ENCODE results near the gene CLEC7A. TPM values are rescaled to one million over a fixed set of nuclear protein-coding genes. Genes with fewer than 3 reads are reported as not detected.

CLEC7A gene
- total RNA-seq, 1 donor from 2014 or later: not detected

DNA sequence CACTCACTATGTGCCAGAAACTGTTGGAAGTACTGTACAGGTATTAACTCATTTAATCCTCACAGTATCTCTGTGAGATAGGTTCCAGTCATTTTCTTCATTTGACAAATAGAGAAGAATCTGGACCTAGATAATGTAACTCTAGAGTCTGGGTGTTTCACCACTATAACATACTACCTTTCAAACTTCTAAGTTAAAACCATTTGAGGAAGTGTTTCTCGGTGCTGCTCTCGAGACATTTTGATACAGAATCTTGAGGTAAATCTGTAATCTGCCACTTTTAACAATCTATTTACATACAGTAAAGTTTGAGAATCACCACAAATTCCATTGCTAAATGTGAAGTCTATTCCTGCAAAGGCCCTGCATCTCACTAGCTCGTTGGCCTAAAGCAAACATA lies 33.1 kb upstream of the CLEC7A start:
- DNase-seq (ENCODE audit: low read depth, low spot score): no peak
- Mint-ChIP-seq H3K4me3 (no peak overlapping the region), H3K36me3 (ENCODE audit: low read depth) (peaks cover 2% of the 10 kb centered on the region), H3K4me1 (no peaks in the 10 kb centered on the region), H3K27me3 (ENCODE audit: low read depth) (peaks cover 9% of the 10 kb centered on the region), H3K9me3 (peaks cover 3% of the 10 kb centered on the region), H3K27ac (ENCODE audit: unreplicated experiment) (no peak overlapping the region)
- TF ChIP-seq, protein P1, sequence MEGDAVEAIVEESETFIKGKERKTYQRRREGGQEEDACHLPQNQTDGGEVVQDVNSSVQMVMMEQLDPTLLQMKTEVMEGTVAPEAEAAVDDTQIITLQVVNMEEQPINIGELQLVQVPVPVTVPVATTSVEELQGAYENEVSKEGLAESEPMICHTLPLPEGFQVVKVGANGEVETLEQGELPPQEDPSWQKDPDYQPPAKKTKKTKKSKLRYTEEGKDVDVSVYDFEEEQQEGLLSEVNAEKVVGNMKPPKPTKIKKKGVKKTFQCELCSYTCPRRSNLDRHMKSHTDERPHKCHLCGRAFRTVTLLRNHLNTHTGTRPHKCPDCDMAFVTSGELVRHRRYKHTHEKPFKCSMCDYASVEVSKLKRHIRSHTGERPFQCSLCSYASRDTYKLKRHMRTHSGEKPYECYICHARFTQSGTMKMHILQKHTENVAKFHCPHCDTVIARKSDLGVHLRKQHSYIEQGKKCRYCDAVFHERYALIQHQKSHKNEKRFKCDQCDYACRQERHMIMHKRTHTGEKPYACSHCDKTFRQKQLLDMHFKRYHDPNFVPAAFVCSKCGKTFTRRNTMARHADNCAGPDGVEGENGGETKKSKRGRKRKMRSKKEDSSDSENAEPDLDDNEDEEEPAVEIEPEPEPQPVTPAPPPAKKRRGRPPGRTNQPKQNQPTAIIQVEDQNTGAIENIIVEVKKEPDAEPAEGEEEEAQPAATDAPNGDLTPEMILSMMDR (conservative IDR thresholded peaks at IDR 0.05): no peak

DNA sequence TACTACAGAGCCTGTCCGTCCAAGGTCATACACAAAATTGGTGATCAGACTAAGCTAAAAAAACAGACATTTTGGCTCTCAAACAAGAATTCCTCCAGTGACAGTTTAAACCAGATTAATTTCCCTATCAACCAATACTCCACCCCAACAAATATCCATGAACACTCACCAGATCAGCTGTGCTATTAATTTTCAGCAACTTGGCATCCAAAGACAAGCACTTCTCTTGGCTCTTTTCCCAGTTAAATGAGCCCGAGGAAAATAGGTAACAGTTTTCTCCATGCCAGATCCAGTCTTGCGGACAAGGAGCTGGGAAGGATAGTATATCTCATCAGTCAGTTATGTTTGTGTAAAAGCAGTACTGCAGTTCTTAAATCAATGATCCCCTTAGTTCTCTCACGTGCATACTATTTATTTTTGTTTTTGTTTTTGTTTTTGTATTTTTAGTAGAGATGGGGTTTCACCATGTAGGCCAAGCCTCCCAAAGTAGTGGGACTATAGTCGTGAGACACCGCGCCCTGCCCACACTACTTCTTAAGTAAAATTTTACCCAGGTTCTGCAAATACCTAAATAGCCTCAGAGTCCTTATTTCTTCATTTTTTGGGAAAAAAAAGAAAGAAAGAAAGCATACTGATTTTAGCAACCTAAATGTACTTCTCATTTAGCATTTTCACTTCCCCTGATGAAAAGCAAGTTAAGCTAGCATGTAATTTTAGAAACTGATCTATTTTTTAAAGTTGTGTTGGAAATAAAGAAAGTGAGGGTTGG lies 30.8 kb upstream of the CLEC7A start:
- Mint-ChIP-seq H3K4me1 (no peaks in the 10 kb centered on the region), H3K27me3 (ENCODE audit: low read depth) (peaks cover 9% of the 10 kb centered on the region), H3K9me3 (peaks cover 3% of the 10 kb centered on the region), H3K36me3 (ENCODE audit: low read depth) (peaks cover 2% of the 10 kb centered on the region), H3K4me3 (no peak overlapping the region), H3K27ac (ENCODE audit: unreplicated experiment) (no peak overlapping the region)
- TF ChIP-seq, protein P1 (conservative IDR thresholded peaks at IDR 0.05): no peak
- DNase-seq (ENCODE audit: low read depth, low spot score): no peak

DNA sequence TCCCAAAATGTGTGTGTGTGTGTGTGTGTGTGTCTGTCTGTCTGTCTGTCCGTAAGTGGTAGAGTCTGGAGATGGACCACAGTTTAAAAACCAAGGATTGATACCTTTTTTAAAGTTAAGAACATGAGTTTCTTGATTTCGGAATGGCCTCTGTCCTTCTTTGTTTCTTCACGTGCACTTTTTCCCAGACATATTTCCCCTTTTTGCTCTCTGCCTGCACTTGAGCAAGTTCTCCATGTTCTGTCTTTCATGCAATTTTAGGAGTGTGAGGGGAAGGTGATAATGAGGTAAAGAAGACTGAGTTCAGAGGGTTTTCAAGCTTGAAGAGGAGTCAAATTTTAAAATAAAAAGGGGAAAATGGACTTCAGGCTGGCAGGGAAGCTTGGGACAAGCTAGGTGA lies 29.3 kb upstream of the CLEC7A start:
- peaks cover 2% of the 10 kb centered on the region for H3K36me3 Mint-ChIP-seq (ENCODE audit: low read depth)
- peaks cover 3% of the 10 kb centered on the region for H3K9me3 Mint-ChIP-seq
- no peak overlapping the region for H3K27ac Mint-ChIP-seq (ENCODE audit: unreplicated experiment)

DNA sequence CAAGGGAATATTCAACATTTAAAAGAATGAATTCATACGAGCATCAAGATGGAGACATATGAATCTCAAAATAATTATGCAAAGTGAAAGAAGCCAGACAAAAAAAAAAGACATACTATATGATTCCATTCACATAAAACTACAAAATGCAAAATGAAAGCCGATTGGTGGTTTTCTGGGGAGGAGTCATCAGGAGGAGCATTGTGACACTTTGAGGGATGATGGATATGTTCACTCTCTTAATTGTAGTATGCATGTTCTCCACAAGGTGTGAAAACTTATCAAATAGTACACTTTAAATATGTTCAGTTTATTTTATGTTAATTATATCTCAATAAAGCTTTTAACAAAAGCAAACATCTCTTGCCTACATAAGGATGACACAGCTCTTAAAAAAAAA lies 28.4 kb upstream of the CLEC7A start:
- TF ChIP-seq, protein P1 (conservative IDR thresholded peaks at IDR 0.05): peak; percentile 28
- H3K4me1 Mint-ChIP-seq: peaks cover 9% of the 10 kb centered on the region
- DNase-seq (ENCODE audit: low read depth, low spot score): no peak
- peaks cover 3% of the 10 kb centered on the region for H3K9me3 Mint-ChIP-seq
- H3K27me3 Mint-ChIP-seq (ENCODE audit: low read depth): peaks cover 9% of the 10 kb centered on the region
- H3K27ac Mint-ChIP-seq (ENCODE audit: unreplicated experiment): no peak overlapping the region
- no peak overlapping the region for H3K4me3 Mint-ChIP-seq
- peaks cover 2% of the 10 kb centered on the region for H3K36me3 Mint-ChIP-seq (ENCODE audit: low read depth)

More for the DNA sequence above, 29.3 kb upstream of the CLEC7A start:
- peaks cover 9% of the 10 kb centered on the region for H3K27me3 Mint-ChIP-seq (ENCODE audit: low read depth)
- TF ChIP-seq, protein P1 (conservative IDR thresholded peaks at IDR 0.05): no peak
- H3K4me1 Mint-ChIP-seq: no peaks in the 10 kb centered on the region
- DNase-seq (ENCODE audit: low read depth, low spot score): no peak
- no peak overlapping the region for H3K4me3 Mint-ChIP-seq

DNA sequence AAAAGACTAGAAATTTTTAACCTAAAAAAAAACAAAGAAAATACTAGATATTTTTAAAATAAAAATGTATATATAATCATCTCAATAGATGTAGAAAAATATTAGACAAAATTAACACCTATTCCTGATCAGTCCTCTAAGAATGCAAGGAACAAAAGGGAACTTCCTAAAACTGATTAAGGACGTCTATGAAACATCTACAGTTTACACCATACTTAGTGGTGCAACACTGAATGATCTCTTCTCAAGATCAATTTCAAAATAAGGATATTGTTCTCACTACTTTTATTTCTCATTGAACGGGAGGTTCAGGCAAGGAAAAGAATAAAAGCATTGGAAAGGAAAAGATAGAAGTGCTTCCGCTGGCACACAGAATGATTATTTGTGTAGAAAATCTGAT lies 26.0 kb upstream of the CLEC7A start:
- no peak for DNase-seq (ENCODE audit: low read depth, low spot score)
- TF ChIP-seq, protein P1 (conservative IDR thresholded peaks at IDR 0.05): no peak
- Mint-ChIP-seq H3K36me3 (ENCODE audit: low read depth) (peaks cover 2% of the 10 kb centered on the region), H3K4me1 (peaks cover 14% of the 10 kb centered on the region), H3K27me3 (ENCODE audit: low read depth) (peaks cover 9% of the 10 kb centered on the region), H3K9me3 (peaks cover 6% of the 10 kb centered on the region), H3K27ac (ENCODE audit: unreplicated experiment) (no peak overlapping the region), H3K4me3 (no peak overlapping the region)

Measured in neural crest cell (in vitro differentiated cells).